HG03439 (cell line): Measurements from ENCODE around the gene RPP21.

ENCODE experiments used
- ATAC-seq: cut with Tn5 transposase; IDR thresholded peaks from one replicate; pipeline ENCODE4 v1.9.1; 2021; ENCODE audit warnings: mild to moderate bottlenecking, moderate library complexity; ENCODE audit not compliant: unreplicated experiment

RPP21 gene

GRCh38 chr6:30328397-30328796, 16.6 kb upstream of the RPP21 start:
- ATAC-seq = no peak

GRCh38 chr6:30329331-30329730, 15.6 kb upstream of the RPP21 start:
- ATAC-seq = no peak

- ATAC-seq = no peak
These were observed 13.0 kb upstream of the RPP21 start for GRCh38 chr6:30331981-30332380.

GRCh38 chr6:30334075-30334783, 10.7 kb upstream of the RPP21 start:
- no peak for ATAC-seq

- no peak for ATAC-seq
These were observed 4.3 kb upstream of the RPP21 start for GRCh38 chr6:30340589-30341054.

- no peak for ATAC-seq
These were observed 3.7 kb upstream of the RPP21 start for GRCh38 chr6:30341218-30341617.

GRCh38 chr6:30341728-30342127, 3.2 kb upstream of the RPP21 start:
- ATAC-seq = no peak

- no peak for ATAC-seq
These were observed 627 bp upstream of the RPP21 start for GRCh38 chr6:30344191-30344867.

GRCh38 chr6:30345852-30346251, 896 bp downstream of the RPP21 start:
- ATAC-seq = no peak

- no peak for ATAC-seq
These were observed 4.0 kb downstream of the RPP21 start for GRCh38 chr6:30348957-30349356.

GRCh38 chr6:30349421-30350177, 4.6 kb downstream of the RPP21 start:
- no peak for ATAC-seq

- no peak for ATAC-seq
These were observed 5.6 kb downstream of the RPP21 start for GRCh38 chr6:30350524-30350923.

- no peak for ATAC-seq
These were observed 7.6 kb downstream of the RPP21 start for GRCh38 chr6:30352550-30352949.

GRCh38 chr6:30355281-30355680, 10.3 kb downstream of the RPP21 start:
- no peak for ATAC-seq

- ATAC-seq = no peak
These were observed 11.6 kb downstream of the RPP21 start for GRCh38 chr6:30356536-30356935.

- no peak for ATAC-seq
These were observed 13.0 kb downstream of the RPP21 start for GRCh38 chr6:30357678-30358540.

- no peak for ATAC-seq
These were observed 14.3 kb downstream of the RPP21 start for GRCh38 chr6:30359276-30359675.

- ATAC-seq = no peak
These were observed 15.2 kb downstream of the RPP21 start for GRCh38 chr6:30360139-30360538.

GRCh38 chr6:30361661-30362060, 16.7 kb downstream of the RPP21 start:
- no peak for ATAC-seq

- no peak for ATAC-seq
These were observed 18.5 kb downstream of the RPP21 start for GRCh38 chr6:30363459-30363858.

- no peak for ATAC-seq
These were observed 19.6 kb downstream of the RPP21 start for GRCh38 chr6:30364591-30364990.
